HG03460 (cell line): Measurements from ENCODE around the gene SHROOM3.
"Not testable (repeated sequence)": the region's sequence is repeated elsewhere in the genome, so short reads cannot be mapped to it uniquely, and the experiment has no call there.

ENCODE experiments used
- ATAC-seq: cut with Tn5 transposase; IDR thresholded peaks from one replicate; pipeline ENCODE4 v1.9.1; 2021; ENCODE audit not compliant: unreplicated experiment

Gene SHROOM3

GRCh38 chr4:76708971-76709771, 274.1 kb downstream of the SHROOM3 start:
- no peak for ATAC-seq

GRCh38 chr4:76709772-76710090, 274.7 kb downstream of the SHROOM3 start:
- no peak for ATAC-seq

GRCh38 chr4:76712564-76712963, 277.5 kb downstream of the SHROOM3 start:
- no peak for ATAC-seq

GRCh38 chr4:76714226-76714625, 279.2 kb downstream of the SHROOM3 start:
- no peak for ATAC-seq

GRCh38 chr4:76716020-76716419, 281.0 kb downstream of the SHROOM3 start:
- ATAC-seq: no peak

GRCh38 chr4:76716658-76717057, 281.6 kb downstream of the SHROOM3 start:
- ATAC-seq: no peak

DNA sequence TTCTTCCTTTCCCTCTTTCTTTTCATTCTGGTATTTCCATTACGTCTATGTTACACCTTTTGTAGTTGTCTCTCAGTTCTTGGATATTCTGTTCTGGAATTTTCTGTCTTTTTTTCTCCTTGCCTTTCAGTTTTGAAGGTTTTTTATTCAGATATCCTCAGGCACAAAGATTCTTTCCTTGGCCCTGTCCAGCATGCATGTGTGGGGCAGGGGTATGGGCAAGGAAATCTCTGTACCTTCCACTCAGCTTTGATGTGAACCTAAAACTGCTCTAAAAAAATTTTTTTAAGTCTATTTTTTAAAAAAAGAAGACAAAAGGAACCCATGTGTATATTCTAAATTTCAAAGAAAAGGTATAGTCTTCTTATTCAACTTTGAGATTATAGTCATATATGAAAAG, 282.4 kb downstream of the SHROOM3 start:
- no peak for ATAC-seq

DNA sequence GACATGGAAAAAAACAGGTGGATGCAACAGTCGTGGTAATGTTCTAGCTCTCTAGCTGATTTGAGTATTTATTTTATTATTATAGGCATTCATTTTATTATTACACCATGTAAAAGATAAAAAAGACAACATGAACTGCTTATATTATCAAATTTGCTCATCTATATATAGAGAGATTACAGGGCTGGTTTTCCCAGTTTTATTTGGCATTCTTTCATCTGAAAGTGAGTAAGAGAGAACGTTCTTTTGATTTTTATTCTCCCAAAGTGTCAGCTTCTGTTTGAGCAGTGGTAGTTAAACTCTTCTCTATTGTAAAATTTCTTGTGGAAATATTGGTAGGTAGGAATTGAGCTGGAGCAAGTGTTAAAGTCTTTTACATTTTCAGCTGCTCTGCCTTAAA, 283.0 kb downstream of the SHROOM3 start:
- no peak for ATAC-seq

- no peak for ATAC-seq
These were observed 283.8 kb downstream of the SHROOM3 start for GRCh38 chr4:76718831-76719230.

DNA sequence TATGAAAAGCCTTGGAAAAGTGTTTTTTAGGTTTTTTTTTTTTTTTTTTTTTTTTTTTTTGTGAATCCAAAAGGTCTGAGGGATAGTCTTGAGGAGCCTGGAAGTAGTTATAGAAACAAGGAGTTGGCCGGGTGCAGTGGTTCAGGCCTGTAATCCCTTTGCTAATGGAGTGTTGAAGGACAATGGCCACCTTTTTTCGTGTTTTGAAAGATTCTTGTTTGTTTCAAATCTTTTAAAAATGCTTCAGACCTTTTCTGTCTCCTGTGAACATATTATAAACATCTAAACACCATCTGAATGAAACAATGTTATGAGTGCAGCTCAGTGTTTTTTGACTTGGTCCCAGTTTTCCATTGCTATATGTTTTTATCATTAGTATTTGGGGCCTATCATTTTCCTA, 285.1 kb downstream of the SHROOM3 start:
- no peak for ATAC-seq

DNA sequence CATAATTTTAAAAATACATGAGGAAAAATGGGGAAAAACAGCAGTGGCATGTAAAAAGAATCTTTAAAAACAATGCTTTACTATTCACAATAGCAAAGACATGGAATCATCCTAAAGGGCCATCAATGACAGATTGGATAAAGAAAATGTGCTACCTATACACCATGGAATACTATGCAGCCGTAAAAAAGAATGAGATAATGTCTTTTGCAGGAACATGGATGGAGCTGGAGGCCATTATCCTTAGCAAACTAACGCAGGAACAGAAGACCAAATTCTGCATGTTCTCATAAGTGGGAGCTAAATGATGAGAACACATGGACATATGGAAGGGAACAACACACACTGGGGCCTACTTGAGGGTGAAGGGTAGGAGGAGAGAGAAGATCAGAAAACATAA, 287.1 kb downstream of the SHROOM3 start:
- not testable (repeated sequence) for ATAC-seq

GRCh38 chr4:76722838-76723237, 287.8 kb downstream of the SHROOM3 start:
- no peak for ATAC-seq

GRCh38 chr4:76723373-76723772, 288.3 kb downstream of the SHROOM3 start:
- ATAC-seq: no peak

GRCh38 chr4:76723924-76724323, 288.9 kb downstream of the SHROOM3 start:
- no peak for ATAC-seq

GRCh38 chr4:76725039-76725438, 290.0 kb downstream of the SHROOM3 start:
- ATAC-seq: no peak

- ATAC-seq: no peak
These were observed 291.1 kb downstream of the SHROOM3 start for GRCh38 chr4:76726176-76726575.

DNA sequence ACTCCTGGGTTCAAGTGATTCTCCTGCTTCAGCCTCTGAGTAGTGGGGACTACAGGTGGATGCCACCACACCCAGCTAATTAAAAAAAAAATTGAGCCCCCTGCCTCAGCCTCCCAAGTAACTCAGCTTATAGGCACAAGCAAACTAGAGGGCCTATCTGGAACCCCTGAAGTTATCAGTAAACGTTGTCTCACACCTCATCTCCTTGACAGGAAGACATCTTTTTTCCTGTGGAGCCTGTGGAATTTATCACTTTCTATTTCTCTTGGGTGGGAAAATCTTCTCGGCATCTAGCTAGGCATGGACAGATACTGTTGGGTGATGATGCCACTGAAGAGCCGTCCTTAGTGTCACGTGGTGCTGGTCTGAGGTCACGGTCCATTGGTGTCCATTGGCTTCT, 291.6 kb downstream of the SHROOM3 start:
- ATAC-seq: no peak

- ATAC-seq: not testable (repeated sequence)
These were observed 292.9 kb downstream of the SHROOM3 start for GRCh38 chr4:76727934-76728333.

DNA sequence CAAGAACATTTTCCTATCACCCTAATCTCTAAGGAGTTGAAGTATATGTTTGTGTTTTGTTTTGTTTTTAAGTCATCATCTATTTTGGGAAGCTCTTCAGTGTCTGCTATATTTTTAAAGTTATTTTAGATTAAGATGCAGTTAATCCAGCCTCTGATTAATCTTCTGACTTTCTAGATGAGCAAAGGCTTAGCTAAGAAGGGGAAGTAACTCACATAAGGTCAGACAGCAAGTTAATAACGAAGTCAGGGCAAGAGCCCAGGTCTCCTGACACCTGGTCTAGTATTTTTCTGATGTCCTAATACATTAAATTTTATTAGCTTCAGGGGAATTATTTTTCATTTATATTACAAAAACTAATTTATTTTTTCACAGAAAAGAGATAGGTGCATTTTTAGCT, 294.4 kb downstream of the SHROOM3 start:
- ATAC-seq: no peak

DNA sequence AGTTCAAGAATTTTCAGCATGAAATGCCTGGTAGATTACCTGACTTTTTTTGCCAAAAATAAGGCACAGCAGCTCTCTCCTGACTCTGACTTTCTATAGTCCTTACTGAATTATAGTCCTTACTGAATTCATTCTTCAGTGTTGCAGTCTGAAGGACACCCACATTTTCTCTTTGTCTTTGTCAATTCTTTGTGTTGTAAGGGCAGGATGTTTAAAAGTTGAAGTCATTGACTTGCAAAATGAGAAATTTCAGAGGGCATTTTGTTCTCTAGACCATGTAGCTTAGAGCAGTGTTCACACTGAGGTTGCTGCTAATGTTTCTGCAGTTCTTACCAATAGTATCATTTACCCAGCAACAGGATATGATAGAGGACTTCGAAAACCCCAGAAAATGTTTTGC, 295.0 kb downstream of the SHROOM3 start:
- no peak for ATAC-seq

GRCh38 chr4:76732246-76732645, 297.2 kb downstream of the SHROOM3 start:
- ATAC-seq: no peak

DNA sequence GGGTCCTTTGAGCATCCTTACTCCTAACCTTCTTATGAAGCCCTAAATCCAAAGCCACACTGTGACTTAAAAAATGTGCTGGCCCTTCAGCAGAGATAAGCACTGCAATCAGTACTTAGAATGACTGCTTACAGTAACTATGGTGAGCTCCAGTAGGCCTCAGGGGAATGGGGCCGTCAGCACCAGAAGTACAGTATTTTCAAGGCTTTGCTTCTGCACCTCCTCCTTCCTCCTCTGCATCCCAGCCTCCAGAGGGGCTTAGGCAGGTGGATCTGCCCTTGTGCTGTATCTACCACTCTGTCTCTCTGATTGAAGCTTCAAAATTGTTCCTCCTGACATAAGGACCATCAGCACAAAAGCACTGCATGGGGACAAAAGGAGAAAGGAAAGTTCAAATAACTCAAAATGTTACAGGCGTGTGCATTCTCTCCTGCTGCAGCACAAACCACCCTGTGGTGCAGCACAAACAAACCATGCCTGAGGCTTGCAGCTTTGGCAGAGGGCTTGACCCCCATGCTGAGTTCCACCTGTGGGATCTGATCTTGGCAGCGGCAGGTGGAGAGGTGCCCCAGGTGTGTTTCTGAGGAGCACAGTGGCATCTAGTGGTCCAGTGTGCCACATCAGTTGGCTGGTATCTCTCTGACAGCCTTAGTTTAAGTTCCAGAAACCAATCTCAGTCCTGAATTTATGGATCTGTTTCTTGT, 298.2 kb downstream of the SHROOM3 start:
- ATAC-seq: peak; percentile 48

GRCh38 chr4:76736414-76736813, 301.4 kb downstream of the SHROOM3 start:
- ATAC-seq: no peak
